Stimulated activated naive CD8-positive, alpha-beta T cell treated with anti-CD3 and anti-CD28 coated beads, Interleukin-15, Interleukin-2, amounts not matched to agents 100 U/mL and 50 U/mL, for 24 hours (primary cell): Measurements from ENCODE around the gene PSD4.
A peak's percentile ranks its signal among the peaks of the same experiment; 100 is the strongest.

ENCODE experiments used
- ATAC-seq: fragments of 150-1000 bp; cut with Tn5 transposase; one replicate; pipeline ENCODE4 v1.10.0; 2021
- DNase-seq: peaks from one replicate; pipeline ENCODE4 v3.0.0; 2021

Gene PSD4

DNA sequence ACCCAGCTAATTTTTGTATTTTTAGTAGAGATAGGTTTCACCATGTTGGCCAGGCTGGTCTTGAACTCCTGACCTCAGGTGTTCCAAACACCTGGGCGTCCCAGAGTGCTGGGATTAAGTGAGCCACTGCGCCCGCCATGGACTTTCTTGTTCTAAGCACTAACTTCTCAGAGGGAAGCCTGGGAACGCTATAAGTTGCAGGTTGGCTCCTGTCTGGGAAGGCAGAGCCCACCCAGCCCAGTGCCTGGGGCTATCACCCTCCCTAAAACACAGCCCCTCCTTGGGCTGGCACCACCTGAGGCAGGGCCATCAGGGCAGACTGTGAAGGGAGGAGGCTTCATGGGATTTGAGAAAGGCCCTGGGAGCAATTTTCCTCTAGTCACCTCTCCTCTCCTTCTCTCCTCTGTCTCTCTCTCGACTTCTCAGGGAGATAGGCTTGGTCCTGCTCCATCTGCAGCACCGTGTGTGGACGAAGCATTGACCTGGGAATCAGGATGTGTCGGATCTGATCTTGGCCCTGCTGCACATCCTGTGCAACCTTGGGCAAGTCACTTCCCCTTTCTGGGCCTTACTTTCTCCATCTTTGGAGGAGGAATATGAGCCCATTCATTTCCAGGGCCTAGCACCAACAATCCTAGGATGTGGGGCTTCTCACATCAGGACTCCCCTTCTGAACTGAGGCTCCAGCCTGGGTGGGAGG is 10.9 kb downstream of the PSD4 start:
- ATAC-seq (no peak), DNase-seq (no peak)

GRCh38 chr2:113185664-113186432 is 12.1 kb downstream of the PSD4 start:
- ATAC-seq (no peak), DNase-seq (no peak)

- DNase-seq, result no peak
- ATAC-seq, result no peak
These were observed 12.6 kb downstream of the PSD4 start for GRCh38 chr2:113186433-113186796.

GRCh38 chr2:113187771-113188170 is 14.0 kb downstream of the PSD4 start:
- ATAC-seq, result no peak
- DNase-seq, result no peak

GRCh38 chr2:113190871-113191270 is 17.1 kb downstream of the PSD4 start:
- DNase-seq, result no peak
- no peak for ATAC-seq

GRCh38 chr2:113192459-113193100 is 18.8 kb downstream of the PSD4 start:
- DNase-seq (no peak), ATAC-seq (no peak)

DNA sequence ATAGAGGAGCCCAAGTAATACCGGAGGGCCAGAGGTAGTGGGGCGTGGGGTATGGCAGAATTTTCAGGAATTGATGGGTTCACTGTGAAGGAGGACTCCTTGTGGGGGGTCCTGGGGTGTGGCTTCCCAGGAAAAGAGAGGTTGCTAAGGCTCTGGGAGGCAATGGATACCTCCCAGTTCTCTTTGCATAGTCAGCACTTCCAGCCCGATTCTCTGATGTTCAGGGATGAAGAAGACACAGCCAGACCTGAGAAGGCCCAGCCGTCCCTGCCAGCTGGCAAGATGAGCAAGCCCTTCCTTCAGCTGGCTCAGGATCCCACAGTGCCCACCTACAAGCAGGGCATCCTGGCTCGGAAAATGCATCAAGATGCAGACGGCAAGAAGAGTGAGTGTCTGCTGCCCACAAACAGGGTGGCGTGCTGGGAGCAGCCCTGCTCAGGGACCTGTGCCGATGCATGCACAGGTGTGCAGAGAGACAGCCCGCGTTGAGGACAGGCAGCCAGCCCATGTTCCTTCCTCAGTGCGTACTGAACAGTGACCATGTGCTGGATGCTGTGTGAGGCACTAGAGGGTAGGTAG is 22.2 kb downstream of the PSD4 start:
- DNase-seq, result no peak
- ATAC-seq, result no peak

GRCh38 chr2:113196839-113197238 is 23.1 kb downstream of the PSD4 start:
- DNase-seq (no peak), ATAC-seq (no peak)

- ATAC-seq (no peak), DNase-seq (no peak)
These were observed 23.7 kb downstream of the PSD4 start for GRCh38 chr2:113197347-113198047.

DNA sequence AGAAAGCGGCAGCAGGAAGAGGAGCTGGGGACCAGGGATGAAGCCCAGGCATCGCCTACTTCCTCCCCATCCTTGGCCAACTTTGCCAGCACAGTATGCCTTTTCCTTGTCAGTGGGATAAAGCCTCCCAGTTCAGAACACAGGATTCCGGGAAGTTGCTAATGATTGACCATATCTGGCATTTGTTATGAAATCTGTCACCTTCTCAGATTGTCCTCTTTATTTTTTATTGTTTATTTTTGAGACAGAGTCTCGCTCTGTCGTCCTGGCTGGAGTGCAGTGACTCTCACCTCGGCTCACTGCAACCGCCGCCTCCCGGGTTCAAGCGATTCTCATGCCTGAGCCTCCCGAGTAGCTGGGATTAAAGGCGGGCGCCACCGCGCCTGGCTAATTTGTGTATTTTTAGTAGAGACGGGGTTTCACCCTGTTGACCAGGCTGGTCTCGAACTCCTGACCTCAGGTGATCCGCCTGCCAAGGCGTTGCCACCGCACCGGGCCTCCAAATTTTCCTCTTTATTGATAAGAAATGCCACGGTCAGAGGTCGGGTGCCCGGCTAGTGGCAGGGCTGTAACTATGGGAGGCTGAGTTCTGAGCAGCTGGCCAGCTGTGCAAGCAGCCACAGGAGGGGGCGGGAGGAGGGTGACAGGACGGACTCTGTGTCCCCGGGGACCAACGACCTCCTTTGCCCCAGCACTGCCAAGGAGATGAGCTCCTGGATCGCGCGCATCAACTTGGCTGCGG is 24.4 kb downstream of the PSD4 start:
- DNase-seq, result no peak
- no peak for ATAC-seq

- ATAC-seq, result peak; percentile 85
- DNase-seq, result peak; percentile 89
These were observed 25.2 kb downstream of the PSD4 start for GRCh38 chr2:113198790-113199612.

DNA sequence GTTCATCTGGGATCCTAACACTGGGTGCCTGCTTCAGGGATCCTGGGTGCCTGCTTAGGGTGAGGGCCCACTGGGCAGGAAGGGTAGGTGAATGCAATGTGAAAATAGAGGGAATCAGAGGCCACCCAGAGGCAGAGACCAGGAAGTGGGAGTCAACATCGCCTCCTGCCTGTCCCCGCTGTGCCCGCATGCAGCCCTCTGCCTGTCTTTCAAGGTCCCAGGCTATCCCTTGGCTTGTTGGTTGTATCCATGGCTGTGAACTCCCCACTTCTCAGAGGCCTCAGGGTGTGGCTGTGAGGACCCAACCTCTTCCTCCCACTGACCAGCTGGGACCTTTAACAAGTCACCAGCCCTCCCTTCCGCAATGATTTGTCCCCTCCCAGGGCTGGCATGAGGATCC is 26.5 kb downstream of the PSD4 start:
- ATAC-seq, result no peak
- no peak for DNase-seq

GRCh38 chr2:113200736-113201490 is 27.1 kb downstream of the PSD4 start:
- no peak for DNase-seq
- no peak for ATAC-seq

- no peak for ATAC-seq
- DNase-seq, result no peak
These were observed 27.9 kb downstream of the PSD4 start for GRCh38 chr2:113201496-113202304.

DNA sequence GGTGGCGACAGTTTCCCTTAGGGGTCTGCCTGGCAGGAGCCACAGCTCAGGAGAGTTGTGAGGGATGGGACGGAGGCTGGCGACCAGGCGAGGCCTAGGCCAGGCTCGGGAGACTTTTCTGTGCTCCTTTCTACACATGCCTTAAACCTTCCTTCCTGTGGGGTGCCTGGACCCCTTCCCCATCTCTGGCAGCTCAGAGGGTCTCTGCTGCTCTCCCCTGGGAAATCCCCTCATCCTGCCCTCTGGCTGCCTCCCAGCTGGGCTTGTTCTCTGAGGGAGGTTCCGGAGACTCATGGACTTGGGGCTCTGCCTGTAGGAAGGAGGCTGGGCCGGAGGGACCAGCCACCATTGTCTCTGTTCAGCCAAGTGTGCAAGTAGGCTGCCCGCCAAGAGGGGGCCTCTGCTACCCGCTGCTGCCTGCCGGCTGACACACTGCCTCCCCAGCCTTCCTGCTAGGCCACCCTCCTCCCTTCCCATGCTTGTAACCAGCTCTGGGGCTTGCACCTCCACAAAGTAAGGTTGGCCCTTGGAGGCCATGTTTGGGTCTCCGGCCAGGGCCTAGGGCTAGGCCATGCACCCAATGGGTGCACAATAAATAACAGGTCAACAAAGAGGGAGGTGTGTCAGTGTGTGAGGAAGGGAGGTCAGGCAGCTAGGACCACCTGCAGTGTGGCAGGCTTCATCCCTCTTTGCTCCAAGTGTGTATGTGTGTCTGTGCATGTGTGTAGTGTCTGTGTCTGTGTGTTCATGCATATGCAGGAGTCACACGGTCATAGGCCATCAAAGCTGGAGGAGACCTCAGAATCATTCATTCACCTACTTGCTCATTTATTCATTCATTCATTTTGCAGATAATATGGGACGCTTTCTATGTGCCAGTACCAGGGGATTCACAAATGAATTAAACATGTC is 28.8 kb downstream of the PSD4 start:
- no peak for ATAC-seq
- no peak for DNase-seq

DNA sequence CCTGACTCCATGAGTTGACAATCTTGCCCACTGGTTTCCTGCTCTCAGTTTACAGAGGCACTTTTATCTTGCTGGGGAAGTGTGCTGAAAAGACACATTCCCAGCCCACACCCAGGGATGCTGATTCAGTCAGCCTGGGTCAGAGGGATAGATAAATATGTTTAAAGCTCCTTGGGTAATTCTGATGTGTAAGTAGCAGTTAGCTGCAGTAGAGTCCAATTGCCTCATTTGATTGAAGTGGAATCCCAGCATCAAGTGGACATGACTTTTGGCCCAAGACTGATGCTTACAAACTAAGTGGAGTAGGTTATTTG is 29.4 kb downstream of the PSD4 start:
- ATAC-seq (no peak), DNase-seq (no peak)

GRCh38 chr2:113203901-113204519 is 30.2 kb downstream of the PSD4 start:
- ATAC-seq, result peak; percentile 75

DNA sequence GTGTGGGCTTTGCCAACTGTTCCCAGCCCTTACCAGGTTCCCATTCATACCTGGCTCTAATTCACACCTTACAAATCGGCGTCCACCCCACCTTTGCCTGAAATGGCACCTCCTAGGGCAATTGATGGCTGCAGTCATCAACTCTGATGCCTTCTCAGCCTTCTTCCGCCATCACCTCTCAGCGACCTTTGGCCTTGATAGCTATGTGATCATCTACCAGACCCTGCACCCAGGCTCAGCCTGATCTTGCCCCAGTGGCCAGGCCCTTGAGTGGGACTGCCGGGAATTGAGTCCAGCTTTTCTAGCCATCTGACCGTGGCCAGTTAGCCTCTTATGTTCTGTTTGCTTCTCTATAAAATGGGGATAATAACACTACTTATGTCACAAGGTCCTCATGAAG is 32.5 kb downstream of the PSD4 start:
- DNase-seq (no peak), ATAC-seq (no peak)

More at GRCh38 chr2:113203901-113204519, 30.2 kb downstream of the PSD4 start:
- DNase-seq, result peak; percentile 73
